Liver (tissue), 9 donors: ENCODE measurements around the gene TIAM1. TPM values are rescaled to one million over a fixed set of nuclear protein-coding genes. Genes with fewer than 3 reads are reported as not detected.

Experiments
- DNase-seq: peaks from one replicate; pipeline ENCODE4 v3.0.0-alpha.2; 2017; ENCODE audit warnings: low spot score
- H3K27ac ChIP-seq, 2 donors: one replicate each; pipeline ENCODE4 v1.7.0; 2013; ENCODE audit warnings: inconsistent platforms in 2 of 2, low read length in 2 of 2, control low read depth in 1 of 2, low read depth in 1 of 2, mild to moderate bottlenecking in 1 of 2
- H3K27me3 ChIP-seq, 4 donors: one replicate each; pipeline versions ENCODE4 v1.6.1 to v1.7.0; 2013; ENCODE audit warnings: low read length in 3 of 4, inconsistent platforms in 1 of 4, mild to moderate bottlenecking in 1 of 4, moderate library complexity in 1 of 4; ENCODE audit not compliant: control insufficient read depth in 4 of 4, insufficient read depth in 4 of 4
- H3K36me3 ChIP-seq, 4 donors: one replicate each; pipeline versions ENCODE4 v1.6.1 to v1.7.0; 2013; ENCODE audit warnings: low read length in 3 of 4, mild to moderate bottlenecking in 3 of 4, low read depth in 1 of 4, moderate library complexity in 1 of 4; ENCODE audit not compliant: control insufficient read depth in 4 of 4, insufficient read depth in 3 of 4
- H3K4me1 ChIP-seq, 4 donors: one replicate each; pipeline versions ENCODE4 v1.6.1 to v1.7.0; 2013; ENCODE audit warnings: low read length in 3 of 4, mild to moderate bottlenecking in 3 of 4, moderate library complexity in 1 of 4; ENCODE audit not compliant: control insufficient read depth in 4 of 4, insufficient read depth in 4 of 4
- H3K4me3 ChIP-seq, 3 donors: one replicate each; pipeline versions ENCODE4 v1.6.1 to v1.7.0; 2013; ENCODE audit warnings: low read length in 3 of 3, control low read depth in 1 of 3, low read depth in 1 of 3, mild to moderate bottlenecking in 1 of 3
- H3K9ac ChIP-seq, 2 donors: one replicate each; pipeline ENCODE4 v1.7.0; 2013; ENCODE audit warnings: low read length in 2 of 2, mild to moderate bottlenecking in 2 of 2, moderate library complexity in 2 of 2, control low read depth in 1 of 2, low read depth in 1 of 2
- H3K9me3 ChIP-seq, 4 donors: one replicate each; pipeline versions ENCODE4 v1.6.1 to v1.7.0; 2013; ENCODE audit warnings: low read length in 3 of 4; ENCODE audit not compliant: control insufficient read depth in 4 of 4
- EGR1 ChIP-seq, 2 donors: IDR thresholded peaks; 2 replicates each; pipeline ENCODE4 v1.6.1; 2016 to 2018; ENCODE audit warnings: antibody characterized with exemption in 2 of 2, low read depth in 2 of 2
- FOXA1 ChIP-seq: IDR thresholded peaks from 2 replicates; pipeline ENCODE4 v1.6.1; 2016; ENCODE audit warnings: antibody characterized with exemption
- GABPA ChIP-seq, 2 donors: IDR thresholded peaks in 1 of 2; conservative IDR thresholded peaks in 1 of 2; 2 replicates each; pipeline ENCODE4 v1.6.1; 2016; ENCODE audit warnings: antibody characterized with exemption in 2 of 2, mild to moderate bottlenecking in 1 of 2, moderate library complexity in 1 of 2
- HNF4A ChIP-seq, 2 donors: conservative IDR thresholded peaks; 2 replicates each; pipeline ENCODE4 v1.6.1; 2016; ENCODE audit warnings: antibody characterized with exemption in 2 of 2, mild to moderate bottlenecking in 2 of 2
- HNF4G ChIP-seq: IDR thresholded peaks from 2 replicates; pipeline ENCODE4 v1.6.1; 2016; ENCODE audit warnings: antibody characterized with exemption
- JUND ChIP-seq, 2 donors: IDR thresholded peaks; 2 replicates each; pipeline ENCODE4 v1.6.1; 2016; ENCODE audit warnings: antibody characterized with exemption in 2 of 2
- NR2F2 ChIP-seq: IDR thresholded peaks from 2 replicates; pipeline ENCODE4 v1.6.1; 2016; ENCODE audit warnings: antibody characterized with exemption
- RAD21 ChIP-seq, 2 donors: IDR thresholded peaks; 2 replicates each; pipeline ENCODE4 v1.6.1; 2016; ENCODE audit warnings: antibody characterized with exemption in 2 of 2, mild to moderate bottlenecking in 2 of 2
- RXRA ChIP-seq, 2 donors: IDR thresholded peaks; 2 replicates each; pipeline ENCODE4 v1.6.1; 2017 to 2018; ENCODE audit warnings: antibody characterized with exemption in 2 of 2, mild to moderate bottlenecking in 1 of 2
- SP1 ChIP-seq: IDR thresholded peaks from 2 replicates; pipeline ENCODE4 v1.6.1; 2018; ENCODE audit warnings: antibody characterized with exemption, mild to moderate bottlenecking
- TAF1 ChIP-seq: conservative IDR thresholded peaks from 2 replicates; pipeline ENCODE4 v1.6.1; 2016; ENCODE audit warnings: antibody characterized with exemption, mild to moderate bottlenecking
- YY1 ChIP-seq: IDR thresholded peaks from 2 replicates; pipeline ENCODE4 v1.6.1; 2016; ENCODE audit warnings: antibody characterized with exemption, mild to moderate bottlenecking
- WGBS: extraction: QIAGEN DNeasy Blood & Tissue Kit; methylation state at CpG from one replicate; pipeline ENCODE4 v1.1.7; 2013; 5-methylcytosine and 5-hydroxymethylcytosine counted together
- polyA plus RNA-seq, 2 donors: library from polyadenylated mRNA; stranded (reverse) in 1 of 2; unstranded in 1 of 2; fragments of 200-250 nt in 1 of 2; fragments of >200 nt in 1 of 2; fragmentation: Nextera tagmentation in 1 of 2; extraction: Ambion mirVana in 1 of 2; gene quantifications; one replicate each; pipeline versions ENCODE4 v1.2.1 to v1.2.3, GENCODE V29; 2013 to 2015
- total RNA-seq, 2 donors: library from RNA; depleted of rRNA; stranded (reverse); fragments of >200 nt; gene quantifications; one replicate each; pipeline ENCODE4 v1.2.3, GENCODE V29; 2014
- TF ChIP-seq, protein P1 (sequence below): IDR thresholded peaks from 2 replicates; pipeline ENCODE4 v1.6.1; 2016; ENCODE audit warnings: antibody characterized with exemption
- TF ChIP-seq, protein P2 (sequence below): IDR thresholded peaks from 2 replicates; pipeline ENCODE4 v1.6.1; 2016; ENCODE audit warnings: antibody characterized with exemption
- TF ChIP-seq, protein P3 (sequence below): fragments of 150-350 bp; IDR thresholded peaks from 2 replicates; pipeline ENCODE4 v1.5.1; 2017; ENCODE audit warnings: improper control_type of control experiment, low read depth, low read length; ENCODE audit not compliant: missing input control
- TF ChIP-seq, protein P4 (sequence below): IDR thresholded peaks from 2 replicates; pipeline ENCODE4 v1.6.1; 2016; ENCODE audit warnings: antibody characterized with exemption, mild to moderate bottlenecking
- donor health status: healthy.
- donor health status: healthy.
- donor health status: healthy.
- donor health status: healthy.
- donor health status: healthy.

The TIAM1 gene
- total and polyA plus RNA-seq, 4 donors, result 3.0 to 7.4 (median 4.8) TPM

DNA sequence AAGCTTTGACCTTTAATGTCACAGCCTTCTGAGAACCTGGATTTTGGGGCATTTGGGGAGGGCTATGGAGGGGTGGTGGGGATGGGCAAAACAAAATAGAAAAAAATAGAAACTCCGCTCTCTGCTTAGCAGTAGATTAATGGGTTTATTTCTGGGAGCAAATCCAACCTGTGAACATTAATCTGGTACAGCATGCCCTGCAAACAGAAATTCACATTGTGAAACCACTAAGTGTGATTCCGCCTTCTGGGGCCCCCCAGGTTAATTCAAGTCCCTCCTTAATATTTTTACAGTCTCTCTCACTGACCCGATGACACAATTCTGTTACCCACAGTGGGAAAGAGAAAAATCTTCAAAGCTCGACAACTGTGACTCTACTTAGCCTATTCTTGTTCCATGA is 76.4 kb downstream of the TIAM1 start:
- 76% methylated on average over 4 of the region's 4 CpGs for WGBS
- TF ChIP-seq SP1 (no peak), HNF4A (conservative IDR thresholded peaks at IDR 0.05) (no peak), YY1 (no peak), RAD21 (IDR thresholded peaks at IDR 0.05) (no peak), EGR1 (IDR thresholded peaks at IDR 0.05; ENCODE audit: low read depth in 2 of 2) (no peak), JUND (IDR thresholded peaks at IDR 0.05) (no peak), NR2F2 (no peak), RXRA (IDR thresholded peaks at IDR 0.05) (no peak), HNF4G (no peak), GABPA (IDR thresholded peaks at IDR 0.05 in 1 of 2, conservative IDR thresholded peaks at IDR 0.05 in 1 of 2) (no peak), FOXA1 (no peak), TAF1 (no peak)
- TF ChIP-seq, protein P1, sequence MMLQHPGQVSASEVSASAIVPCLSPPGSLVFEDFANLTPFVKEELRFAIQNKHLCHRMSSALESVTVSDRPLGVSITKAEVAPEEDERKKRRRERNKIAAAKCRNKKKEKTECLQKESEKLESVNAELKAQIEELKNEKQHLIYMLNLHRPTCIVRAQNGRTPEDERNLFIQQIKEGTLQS, result no peak
- TF ChIP-seq, protein P2, sequence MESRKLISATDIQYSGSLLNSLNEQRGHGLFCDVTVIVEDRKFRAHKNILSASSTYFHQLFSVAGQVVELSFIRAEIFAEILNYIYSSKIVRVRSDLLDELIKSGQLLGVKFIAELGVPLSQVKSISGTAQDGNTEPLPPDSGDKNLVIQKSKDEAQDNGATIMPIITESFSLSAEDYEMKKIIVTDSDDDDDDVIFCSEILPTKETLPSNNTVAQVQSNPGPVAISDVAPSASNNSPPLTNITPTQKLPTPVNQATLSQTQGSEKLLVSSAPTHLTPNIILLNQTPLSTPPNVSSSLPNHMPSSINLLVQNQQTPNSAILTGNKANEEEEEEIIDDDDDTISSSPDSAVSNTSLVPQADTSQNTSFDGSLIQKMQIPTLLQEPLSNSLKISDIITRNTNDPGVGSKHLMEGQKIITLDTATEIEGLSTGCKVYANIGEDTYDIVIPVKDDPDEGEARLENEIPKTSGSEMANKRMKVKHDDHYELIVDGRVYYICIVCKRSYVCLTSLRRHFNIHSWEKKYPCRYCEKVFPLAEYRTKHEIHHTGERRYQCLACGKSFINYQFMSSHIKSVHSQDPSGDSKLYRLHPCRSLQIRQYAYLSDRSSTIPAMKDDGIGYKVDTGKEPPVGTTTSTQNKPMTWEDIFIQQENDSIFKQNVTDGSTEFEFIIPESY, result no peak
- TF ChIP-seq, protein P3, sequence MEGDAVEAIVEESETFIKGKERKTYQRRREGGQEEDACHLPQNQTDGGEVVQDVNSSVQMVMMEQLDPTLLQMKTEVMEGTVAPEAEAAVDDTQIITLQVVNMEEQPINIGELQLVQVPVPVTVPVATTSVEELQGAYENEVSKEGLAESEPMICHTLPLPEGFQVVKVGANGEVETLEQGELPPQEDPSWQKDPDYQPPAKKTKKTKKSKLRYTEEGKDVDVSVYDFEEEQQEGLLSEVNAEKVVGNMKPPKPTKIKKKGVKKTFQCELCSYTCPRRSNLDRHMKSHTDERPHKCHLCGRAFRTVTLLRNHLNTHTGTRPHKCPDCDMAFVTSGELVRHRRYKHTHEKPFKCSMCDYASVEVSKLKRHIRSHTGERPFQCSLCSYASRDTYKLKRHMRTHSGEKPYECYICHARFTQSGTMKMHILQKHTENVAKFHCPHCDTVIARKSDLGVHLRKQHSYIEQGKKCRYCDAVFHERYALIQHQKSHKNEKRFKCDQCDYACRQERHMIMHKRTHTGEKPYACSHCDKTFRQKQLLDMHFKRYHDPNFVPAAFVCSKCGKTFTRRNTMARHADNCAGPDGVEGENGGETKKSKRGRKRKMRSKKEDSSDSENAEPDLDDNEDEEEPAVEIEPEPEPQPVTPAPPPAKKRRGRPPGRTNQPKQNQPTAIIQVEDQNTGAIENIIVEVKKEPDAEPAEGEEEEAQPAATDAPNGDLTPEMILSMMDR, result no peak
- Histone ChIP-seq H3K36me3 (peaks cover 0 to 3% (median 0%) of the 10 kb centered on the region in 4 donors), H3K27ac (no peak overlapping the region), H3K27me3 (no peaks in the 10 kb centered on the region), H3K4me1 (no peaks in the 10 kb centered on the region), H3K9ac (no peak overlapping the region), H3K4me3 (no peak overlapping the region), H3K9me3 (no peaks in the 10 kb centered on the region)
- DNase-seq, result no peak

DNA sequence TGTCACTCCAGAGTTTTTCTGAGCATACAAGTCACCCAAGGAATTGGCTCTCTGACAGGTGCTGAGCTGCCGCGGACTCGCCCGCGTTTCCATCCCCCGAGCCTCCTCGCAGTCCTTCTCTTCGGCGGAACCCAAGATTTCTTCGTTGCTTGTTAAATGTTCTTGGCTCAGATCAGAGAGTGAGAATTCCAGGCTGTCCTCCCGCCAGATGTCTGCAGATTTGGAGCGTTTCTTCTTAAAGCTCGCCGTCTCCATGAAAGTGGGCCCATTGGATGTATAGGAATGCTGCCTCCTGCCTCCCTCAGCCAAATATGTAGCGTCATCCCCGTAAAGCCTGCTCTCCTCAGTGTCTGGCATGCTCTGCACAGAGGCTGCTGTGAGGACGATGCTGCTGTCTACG is 77.8 kb downstream of the TIAM1 start:
- TF ChIP-seq SP1 (no peak), GABPA (IDR thresholded peaks at IDR 0.05 in 1 of 2, conservative IDR thresholded peaks at IDR 0.05 in 1 of 2) (no peak), TAF1 (no peak), HNF4A (conservative IDR thresholded peaks at IDR 0.05) (no peak), RAD21 (IDR thresholded peaks at IDR 0.05) (no peak), EGR1 (IDR thresholded peaks at IDR 0.05; ENCODE audit: low read depth in 2 of 2) (no peak), JUND (IDR thresholded peaks at IDR 0.05) (no peak), RXRA (IDR thresholded peaks at IDR 0.05) (no peak), YY1 (no peak), FOXA1 (no peak)
- TF ChIP-seq, protein P3, result no peak
- TF ChIP-seq, protein P2, result no peak
- TF ChIP-seq, protein P1, result no peak
- TF ChIP-seq, protein P4, sequence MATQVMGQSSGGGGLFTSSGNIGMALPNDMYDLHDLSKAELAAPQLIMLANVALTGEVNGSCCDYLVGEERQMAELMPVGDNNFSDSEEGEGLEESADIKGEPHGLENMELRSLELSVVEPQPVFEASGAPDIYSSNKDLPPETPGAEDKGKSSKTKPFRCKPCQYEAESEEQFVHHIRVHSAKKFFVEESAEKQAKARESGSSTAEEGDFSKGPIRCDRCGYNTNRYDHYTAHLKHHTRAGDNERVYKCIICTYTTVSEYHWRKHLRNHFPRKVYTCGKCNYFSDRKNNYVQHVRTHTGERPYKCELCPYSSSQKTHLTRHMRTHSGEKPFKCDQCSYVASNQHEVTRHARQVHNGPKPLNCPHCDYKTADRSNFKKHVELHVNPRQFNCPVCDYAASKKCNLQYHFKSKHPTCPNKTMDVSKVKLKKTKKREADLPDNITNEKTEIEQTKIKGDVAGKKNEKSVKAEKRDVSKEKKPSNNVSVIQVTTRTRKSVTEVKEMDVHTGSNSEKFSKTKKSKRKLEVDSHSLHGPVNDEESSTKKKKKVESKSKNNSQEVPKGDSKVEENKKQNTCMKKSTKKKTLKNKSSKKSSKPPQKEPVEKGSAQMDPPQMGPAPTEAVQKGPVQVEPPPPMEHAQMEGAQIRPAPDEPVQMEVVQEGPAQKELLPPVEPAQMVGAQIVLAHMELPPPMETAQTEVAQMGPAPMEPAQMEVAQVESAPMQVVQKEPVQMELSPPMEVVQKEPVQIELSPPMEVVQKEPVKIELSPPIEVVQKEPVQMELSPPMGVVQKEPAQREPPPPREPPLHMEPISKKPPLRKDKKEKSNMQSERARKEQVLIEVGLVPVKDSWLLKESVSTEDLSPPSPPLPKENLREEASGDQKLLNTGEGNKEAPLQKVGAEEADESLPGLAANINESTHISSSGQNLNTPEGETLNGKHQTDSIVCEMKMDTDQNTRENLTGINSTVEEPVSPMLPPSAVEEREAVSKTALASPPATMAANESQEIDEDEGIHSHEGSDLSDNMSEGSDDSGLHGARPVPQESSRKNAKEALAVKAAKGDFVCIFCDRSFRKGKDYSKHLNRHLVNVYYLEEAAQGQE, result no peak
- H3K27me3 ChIP-seq, result no peaks in the 10 kb centered on the region
- WGBS, result 98% methylated on average over 18 of the region's 18 CpGs
- H3K9me3 ChIP-seq, result no peaks in the 10 kb centered on the region
- no peak overlapping the region for H3K4me3 ChIP-seq
- peaks cover 0 to 3% (median 0%) of the 10 kb centered on the region in 4 donors for H3K36me3 ChIP-seq
- H3K27ac ChIP-seq, result no peak overlapping the region
- no peak for DNase-seq
- no peaks in the 10 kb centered on the region for H3K4me1 ChIP-seq
- H3K9ac ChIP-seq, result no peak overlapping the region
